ENCODE data around the gene CLPTM1L.

DNA sequence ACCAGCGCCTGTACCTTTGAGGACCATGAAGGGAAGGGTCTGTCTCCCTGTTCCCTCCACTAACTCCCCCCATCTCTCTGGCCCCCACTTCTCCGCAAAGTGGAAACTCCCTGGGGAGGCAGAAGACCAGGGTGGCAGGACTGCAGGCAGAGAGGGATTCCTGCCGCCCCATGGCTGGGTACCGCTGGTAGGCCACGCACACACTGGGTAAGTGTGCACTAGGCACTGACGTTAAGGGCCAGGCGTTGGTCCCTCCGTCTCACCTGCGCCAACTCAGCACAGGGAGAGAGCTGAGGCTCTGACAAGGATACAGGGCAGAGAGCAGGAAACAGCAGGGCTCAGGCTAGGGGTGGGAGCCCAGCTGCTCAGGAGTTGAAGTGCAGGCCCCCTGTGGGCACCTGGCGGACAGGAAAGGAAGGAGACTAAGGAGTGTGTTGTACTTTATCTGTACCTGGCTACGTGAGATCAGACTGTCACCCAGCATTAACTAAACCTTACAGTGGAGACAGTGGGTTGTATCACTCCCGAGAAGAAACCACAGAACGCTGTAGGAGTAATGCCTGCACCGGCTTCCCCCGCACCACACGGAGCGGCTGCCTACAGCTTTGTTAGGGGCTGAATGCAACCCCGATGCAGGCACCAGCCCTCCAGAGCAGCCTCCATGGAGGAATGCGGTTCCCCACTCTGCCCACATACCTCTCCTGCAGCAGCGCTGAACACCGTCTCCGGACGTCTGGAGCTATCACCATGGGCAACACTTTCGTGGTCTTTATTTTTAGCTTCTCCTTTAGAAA, 34.2 kb upstream of the CLPTM1L start:
- no peak for TF ChIP-seq EZH2 (IDR thresholded peaks at IDR 0.05; ENCODE audit: borderline replicate concordance, low read length)
- TF ChIP-seq, protein P1, sequence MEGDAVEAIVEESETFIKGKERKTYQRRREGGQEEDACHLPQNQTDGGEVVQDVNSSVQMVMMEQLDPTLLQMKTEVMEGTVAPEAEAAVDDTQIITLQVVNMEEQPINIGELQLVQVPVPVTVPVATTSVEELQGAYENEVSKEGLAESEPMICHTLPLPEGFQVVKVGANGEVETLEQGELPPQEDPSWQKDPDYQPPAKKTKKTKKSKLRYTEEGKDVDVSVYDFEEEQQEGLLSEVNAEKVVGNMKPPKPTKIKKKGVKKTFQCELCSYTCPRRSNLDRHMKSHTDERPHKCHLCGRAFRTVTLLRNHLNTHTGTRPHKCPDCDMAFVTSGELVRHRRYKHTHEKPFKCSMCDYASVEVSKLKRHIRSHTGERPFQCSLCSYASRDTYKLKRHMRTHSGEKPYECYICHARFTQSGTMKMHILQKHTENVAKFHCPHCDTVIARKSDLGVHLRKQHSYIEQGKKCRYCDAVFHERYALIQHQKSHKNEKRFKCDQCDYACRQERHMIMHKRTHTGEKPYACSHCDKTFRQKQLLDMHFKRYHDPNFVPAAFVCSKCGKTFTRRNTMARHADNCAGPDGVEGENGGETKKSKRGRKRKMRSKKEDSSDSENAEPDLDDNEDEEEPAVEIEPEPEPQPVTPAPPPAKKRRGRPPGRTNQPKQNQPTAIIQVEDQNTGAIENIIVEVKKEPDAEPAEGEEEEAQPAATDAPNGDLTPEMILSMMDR (conservative IDR thresholded peaks at IDR 0.05 in 1 of 2, IDR thresholded peaks at IDR 0.05 in 1 of 2; ENCODE audit: extremely low read depth in 1 of 2, insufficient read depth in 1 of 2, low read depth in 1 of 2, low read length in 2 of 2), result no peak

Measured in mammary epithelial cell (primary cell).